AG04450 (cell line): ENCODE data around the gene OGDHL. TPM values are rescaled to one million over a fixed set of nuclear protein-coding genes. Genes with fewer than 3 reads are reported as not detected.

Source experiments
- CTCF ChIA-PET: fragments of 300-600, 350-600 bp; formaldehyde crosslinking; extraction: SDS; loops from one replicate; lab custom pipeline; 2022; ENCODE audit warnings: antibody characterized with exemption, inconsistent platforms; lab: Charles Lee
- POLR2A ChIA-PET: fragments of 350-600 bp; formaldehyde crosslinking; extraction: SDS; loops from one replicate; lab custom pipeline; 2021; ENCODE audit warnings: antibody characterized with exemption, inconsistent platforms; lab: Yijun Ruan, JAX
- DNase-seq: peaks from one replicate; pipeline ENCODE4 v3.0.0-alpha.2; 2011; ENCODE audit warnings: low read depth, low spot score
- H3K27ac ChIP-seq: one replicate; pipeline ENCODE4 v1.5.1; 2012; ENCODE audit warnings: low read depth, low read length, control low read depth
- H3K27me3 ChIP-seq: one replicate; pipeline ENCODE4 v1.6.0; 2012; ENCODE audit warnings: low read length; ENCODE audit not compliant: control insufficient read depth, insufficient read depth
- H3K4me3 ChIP-seq: 2 replicates; pipeline ENCODE4 v1.5.1; 2011; ENCODE audit warnings: mild to moderate bottlenecking, low read depth, low read length, control low read depth
- H3K9me3 ChIP-seq: 2 replicates; pipeline ENCODE4 v1.5.1; 2012; ENCODE audit warnings: low read length; ENCODE audit not compliant: control insufficient read depth, insufficient read depth
- CTCF ChIP-seq: IDR thresholded peaks from 2 replicates; pipeline ENCODE4 v1.5.1; 2011; ENCODE audit warnings: low read depth, low read length, control low read depth, inconsistent platforms
- polyA plus RNA-seq: library from polyadenylated mRNA; depleted of rRNA; stranded (reverse); fragments of >200 nt; gene quantifications from 2 replicates; pipeline ENCODE4 v1.2.3, GENCODE V29; 2011

The OGDHL gene
- polyA plus RNA-seq, 1 experiment = 0.19 TPM

GRCh38 chr10:49740346-49741107 is 21.6 kb downstream of the OGDHL start:
- TF ChIP-seq CTCF = no peak
- no peaks in the 10 kb centered on the region for H3K27me3 ChIP-seq
- CTCF ChIA-PET = no interaction called here

GRCh38 chr10:49739426-49739825 is 22.7 kb downstream of the OGDHL start:
- ChIA-PET CTCF (no interaction called here), POLR2A (no interaction called here)
- Histone ChIP-seq H3K27ac (no peak overlapping the region), H3K4me3 (no peak overlapping the region), H3K9me3 (peaks cover 10% of the 10 kb centered on the region; the same call in 1 of the 2 replicates), H3K27me3 (no peaks in the 10 kb centered on the region)
- no peak for DNase-seq
- no peak for TF ChIP-seq CTCF

More at GRCh38 chr10:49740346-49741107, 21.6 kb downstream of the OGDHL start:
- no peak overlapping the region for H3K4me3 ChIP-seq
- POLR2A ChIA-PET = no interaction called here
- no peak overlapping the region for H3K27ac ChIP-seq
- no peak for DNase-seq
- peaks cover 10% of the 10 kb centered on the region; the same call in 1 of the 2 replicates for H3K9me3 ChIP-seq

- CTCF ChIA-PET = no interaction called here
- no peak for TF ChIP-seq CTCF
- POLR2A ChIA-PET = no interaction called here
- peaks cover 10% of the 10 kb centered on the region; the same call in 1 of the 2 replicates for H3K9me3 ChIP-seq
- H3K27ac ChIP-seq = no peak overlapping the region
- no peak for DNase-seq
- no peaks in the 10 kb centered on the region for H3K27me3 ChIP-seq
- H3K4me3 ChIP-seq = no peak overlapping the region
These were observed 23.3 kb downstream of the OGDHL start for GRCh38 chr10:49738616-49739360.

- ChIA-PET POLR2A (no interaction called here), CTCF (no interaction called here)
- no peak for TF ChIP-seq CTCF
- Histone ChIP-seq H3K4me3 (no peak overlapping the region), H3K27ac (no peak overlapping the region), H3K9me3 (peaks cover 8% of the 10 kb centered on the region; the same call in 1 of the 2 replicates), H3K27me3 (no peaks in the 10 kb centered on the region)
- no peak for DNase-seq
These were observed 24.5 kb downstream of the OGDHL start for GRCh38 chr10:49737474-49738201.
